OCI-LY3 (cell line): ENCODE measurements around the gene DENND5A.

ENCODE experiments used
- CTCF ChIP-seq: fragments of 200-600, 300-600 bp; sonication (generic); IDR thresholded peaks from 2 replicates; pipeline ENCODE4 v1.5.1; 2014; ENCODE audit warnings: antibody characterized with exemption, low read length, low read depth
- EZH2phosphoT487 ChIP-seq: fragments of 200-600 bp; shearing (Covaris generic); IDR thresholded peaks from 2 replicates; pipeline ENCODE4 v1.6.1; 2018; ENCODE audit warnings: antibody characterized with exemption, mixed run types, low read depth

GRCh38 chr11:9273376-9274336 lies 8.5 kb upstream of the DENND5A start:
- TF ChIP-seq CTCF (no peak), EZH2phosphoT487 (no peak)
